ENCODE results near the gene PRSS38. TPM values are rescaled to one million over a fixed set of nuclear protein-coding genes. Genes with fewer than 3 reads are reported as not detected.

The PRSS38 gene
- total RNA-seq, 2 experiments from 2014 or later = not detected

- Mint-ChIP-seq H3K27ac (no peak overlapping the region), H3K4me1 (ENCODE audit: low read depth) (peaks cover 8% of the 10 kb centered on the region), H3K36me3 (ENCODE audit: low read depth) (no peaks in the 10 kb centered on the region), H3K27me3 (peaks cover 10% of the 10 kb centered on the region), H3K9me3 (peaks cover 4% of the 10 kb centered on the region), H3K4me3 (no peak overlapping the region)
- ATAC-seq (ENCODE audit: poor library complexity) (peak; percentile 24), DNase-seq (peak in 3 of 14 experiments; percentile 17 to 27 (median 22))
- no peaks in the 10 kb centered on the region for H3K27me3 ChIP-seq (ENCODE audit: control insufficient read depth in 1 of 2, insufficient read depth in 2 of 2, low read length in 2 of 2)
- H3K27ac ChIP-seq (ENCODE audit: low read depth in 1 of 2, low read length in 2 of 2) = no peak overlapping the region
- no peaks in the 10 kb centered on the region for H3K36me3 ChIP-seq (ENCODE audit: insufficient read depth, low read length)
- H3K4me3 ChIP-seq (ENCODE audit: low read length) = no peak overlapping the region
- TF ChIP-seq CTCF (IDR thresholded peaks at IDR 0.05) = no peak
- ChIA-PET POLR2A (no interaction called here), CTCF (no interaction called here)
- peaks cover 0 to 17% of the 10 kb centered on the region in 2 experiments for H3K9me3 ChIP-seq (ENCODE audit: control insufficient read depth in 1 of 2, insufficient read depth in 1 of 2, low read length in 2 of 2)
- H3K4me1 ChIP-seq (ENCODE audit: insufficient read depth, low read length) = peaks cover 6% of the 10 kb centered on the region
- intact Hi-C loops (cut with DNase I, micrococcal nuclease) = no loop called here
These were observed 33.8 kb downstream of the PRSS38 start for GRCh38 chr1:227849251-227849650.

- Mint-ChIP-seq H3K9me3 (no peaks in the 10 kb centered on the region), H3K4me1 (ENCODE audit: low read depth) (peaks cover 5% of the 10 kb centered on the region), H3K27ac (no peak overlapping the region), H3K4me3 (no peak overlapping the region), H3K27me3 (peaks cover 10% of the 10 kb centered on the region), H3K36me3 (ENCODE audit: low read depth) (no peaks in the 10 kb centered on the region)
- H3K4me1 ChIP-seq (ENCODE audit: insufficient read depth, low read length) = no peaks in the 10 kb centered on the region
- no peak overlapping the region for H3K27ac ChIP-seq (ENCODE audit: low read depth in 1 of 2, low read length in 2 of 2)
- ChIA-PET POLR2A (no interaction called here), CTCF (no interaction called here)
- intact Hi-C loops (cut with DNase I, micrococcal nuclease) = no loop called here
- no peaks in the 10 kb centered on the region for H3K27me3 ChIP-seq (ENCODE audit: control insufficient read depth in 1 of 2, insufficient read depth in 2 of 2, low read length in 2 of 2)
- TF ChIP-seq CTCF (IDR thresholded peaks at IDR 0.05) = no peak
- H3K36me3 ChIP-seq (ENCODE audit: insufficient read depth, low read length) = no peaks in the 10 kb centered on the region
- DNase-seq = no peak
- H3K9me3 ChIP-seq (ENCODE audit: control insufficient read depth in 1 of 2, insufficient read depth in 1 of 2, low read length in 2 of 2) = no peaks in the 10 kb centered on the region
- no peak overlapping the region for H3K4me3 ChIP-seq (ENCODE audit: low read length)
- ATAC-seq (ENCODE audit: poor library complexity) = no peak
These were observed 38.7 kb downstream of the PRSS38 start for GRCh38 chr1:227854189-227854588.

GRCh38 chr1:227855687-227856086, 40.2 kb downstream of the PRSS38 start:
- POLR2A ChIA-PET = no interaction called here
- Mint-ChIP-seq H3K4me3 (no peak overlapping the region), H3K9me3 (no peaks in the 10 kb centered on the region), H3K27ac (no peak overlapping the region), H3K36me3 (ENCODE audit: low read depth) (no peaks in the 10 kb centered on the region), H3K4me1 (ENCODE audit: low read depth) (no peaks in the 10 kb centered on the region), H3K27me3 (peaks cover 10% of the 10 kb centered on the region)
- CTCF ChIA-PET = no interaction called here
- intact Hi-C loops (cut with DNase I, micrococcal nuclease) = loop anchor here in 1 of 2 experiments (5.0 kb wide), 1 partner anchor 57 kb away; no protein-coding TSS in a partner anchor
- no peak overlapping the region for H3K4me3 ChIP-seq (ENCODE audit: low read length)
- no peak overlapping the region for H3K27ac ChIP-seq (ENCODE audit: low read depth in 1 of 2, low read length in 2 of 2)
- no peaks in the 10 kb centered on the region for H3K4me1 ChIP-seq (ENCODE audit: insufficient read depth, low read length)
- ATAC-seq (ENCODE audit: poor library complexity) = no peak
- H3K27me3 ChIP-seq (ENCODE audit: control insufficient read depth in 1 of 2, insufficient read depth in 2 of 2, low read length in 2 of 2) = no peaks in the 10 kb centered on the region
- TF ChIP-seq CTCF (IDR thresholded peaks at IDR 0.05) = no peak
- no peak for DNase-seq
- H3K9me3 ChIP-seq (ENCODE audit: control insufficient read depth in 1 of 2, insufficient read depth in 1 of 2, low read length in 2 of 2) = no peaks in the 10 kb centered on the region
- H3K36me3 ChIP-seq (ENCODE audit: insufficient read depth, low read length) = no peaks in the 10 kb centered on the region

Measured in CD4-positive, alpha-beta T cell (primary cell).